ENCODE results near the gene PCDHGB5.
"Not testable (repeated sequence)": the region's sequence is repeated elsewhere in the genome, so short reads cannot be mapped to it uniquely, and the experiment has no call there.

The PCDHGB5 gene

GRCh38 chr5:141397756-141398551 lies at the start of gene PCDHGB5:
PCDHGB5 (plus strand) TSS chr5:141397947; CDS start chr5:141398128, 181 bp downstream.
- DNase-seq = peak; percentile 70

- peak; percentile 53 for DNase-seq
These were observed 47.7 kb upstream of the PCDHGB5 start, which contains the start of gene PCDHGB1 for GRCh38 chr5:141349917-141350619. PCDHGB1 (plus strand) TSS chr5:141350099; CDS start chr5:141350261, 162 bp downstream.

GRCh38 chr5:141351591-141351990 lies 46.2 kb upstream of the PCDHGB5 start:
- DNase-seq = no peak

GRCh38 chr5:141354900-141355469 lies 42.8 kb upstream of the PCDHGB5 start, which contains the start of gene PCDHGA4:
PCDHGA4 (plus strand) TSS chr5:141355021; CDS start chr5:141355108, 87 bp downstream.
- DNase-seq = no peak

GRCh38 chr5:141355641-141356040 lies 42.1 kb upstream of the PCDHGB5 start:
- no peak for DNase-seq

GRCh38 chr5:141356133-141356532 lies 41.6 kb upstream of the PCDHGB5 start:
- no peak for DNase-seq

GRCh38 chr5:141356950-141357349 lies 40.8 kb upstream of the PCDHGB5 start:
- no peak for DNase-seq

GRCh38 chr5:141359790-141360426 lies 37.8 kb upstream of the PCDHGB5 start, which contains the start of gene PCDHGB2:
PCDHGB2 (plus strand) TSS chr5:141359994; CDS start chr5:141360136, 142 bp downstream.
- DNase-seq = peak; percentile 43

GRCh38 chr5:141360685-141361084 lies 37.1 kb upstream of the PCDHGB5 start:
- no peak for DNase-seq

GRCh38 chr5:141362719-141363118 lies 35.0 kb upstream of the PCDHGB5 start:
- no peak for DNase-seq

GRCh38 chr5:141363952-141364660 lies 33.6 kb upstream of the PCDHGB5 start, which contains the start of gene PCDHGA5:
PCDHGA5 (plus strand) TSS chr5:141364162; CDS start chr5:141364331, 169 bp downstream.
- peak; percentile 35 for DNase-seq

- DNase-seq = no peak
These were observed 31.5 kb upstream of the PCDHGB5 start for GRCh38 chr5:141366016-141366896.

GRCh38 chr5:141369994-141370848 lies 27.5 kb upstream of the PCDHGB5 start, which contains the start of gene PCDHGB3:
PCDHGB3 (plus strand) TSS chr5:141370242; CDS start chr5:141370395, 153 bp downstream.
- DNase-seq = peak; percentile 69

- no peak for DNase-seq
These were observed 25.9 kb upstream of the PCDHGB5 start for GRCh38 chr5:141371572-141372475.

GRCh38 chr5:141373673-141374317 lies 24.0 kb upstream of the PCDHGB5 start, which contains the start of gene PCDHGA6:
PCDHGA6 (plus strand) TSS chr5:141373891; CDS start chr5:141374084, 193 bp downstream.
- peak; percentile 46 for DNase-seq

GRCh38 chr5:141374627-141375026 lies 23.1 kb upstream of the PCDHGB5 start:
- no peak for DNase-seq

GRCh38 chr5:141375444-141376155 lies 22.1 kb upstream of the PCDHGB5 start:
- not testable (repeated sequence) for DNase-seq
